Right lobe of liver (tissue), 6 donors: ENCODE data around the gene PPFIBP2. TPM values are rescaled to one million over a fixed set of nuclear protein-coding genes. Genes with fewer than 3 reads are reported as not detected.

Source experiments
- ATAC-seq, 4 donors: fragments of 200-7000 bp; cut with Tn5 transposase; one replicate each; pipeline ENCODE4 v1.9.1; 2020; ENCODE audit warnings: mild to moderate bottlenecking in 4 of 4, moderate library complexity in 4 of 4
- DNase-seq, 3 donors: peaks; one replicate each; pipeline ENCODE4 v3.0.0-alpha.2; 2020
- H3K27ac ChIP-seq, 3 donors: fragments of 200-600 bp; one replicate each; pipeline ENCODE4 v1.8.0; 2022
- H3K27me3 ChIP-seq, 2 donors: fragments of 200-600 bp; one replicate each; pipeline ENCODE4 v1.8.0; 2022
- H3K36me3 ChIP-seq, 4 donors: fragments of 200-600 bp; sonication (generic) in 1 of 4; one replicate each; pipeline versions ENCODE4 v1.5.1 to v1.8.0; 2017 to 2022; ENCODE audit warnings: control low read depth in 1 of 4
- H3K4me1 ChIP-seq, 4 donors: fragments of 200-600 bp; sonication (generic) in 1 of 4; one replicate each; pipeline versions ENCODE4 v1.5.1 to v1.8.0; 2017 to 2022; ENCODE audit warnings: control low read depth in 1 of 4
- H3K4me3 ChIP-seq, 3 donors: fragments of 200-600 bp; one replicate each; pipeline ENCODE4 v1.8.0; 2022
- H3K9me3 ChIP-seq, 4 donors: fragments of 200-600 bp; sonication (generic) in 1 of 4; one replicate each; pipeline versions ENCODE4 v1.5.1 to v1.8.0; 2017 to 2022; ENCODE audit warnings: control low read depth in 1 of 4
- POLR2A ChIP-seq: fragments of 450-650 bp; IDR thresholded peaks from one replicate; pipeline ENCODE4 v1.6.1; 2017; ENCODE audit warnings: antibody characterized with exemption, mild to moderate bottlenecking
- WGBS: methylation state at CpG from one replicate; pipeline ENCODE4 v1.1.6; 2018; ENCODE audit warnings: low coverage, low lambda C conversion rate; ENCODE audit not compliant: insufficient coverage; ENCODE audit errors: missing lambda C conversion rate; 5-methylcytosine and 5-hydroxymethylcytosine counted together
- intact Hi-C, 2 donors: fragments of 100-400 bp; cut with DNase I; formaldehyde crosslinking; loops; one replicate each; pipeline versions ENCODE4 v1.11.2 to v1.14.1; 2022
- total RNA-seq, 6 experiments: library from RNA; depleted of rRNA in 2 of 6; stranded (reverse); fragments of >200 nt in 2 of 6; fragmentation: NEBNext Ultra II Directional in 3 of 6; extraction: Animal tissue kit (Norgen Biotek cat#: 25700) in 3 of 6; gene quantifications; one replicate each; pipeline versions ENCODE4 v1.1.0 to v1.2.4, GENCODE V29; 2016 to 2023
- TF ChIP-seq, protein P1 (sequence below), 4 donors: fragments of 200-600 bp in 3 of 4; fragments of 450-650 bp in 1 of 4; IDR thresholded peaks; one replicate each; pipeline versions ENCODE4 v1.5.1 to v1.8.0; 2016 to 2022; ENCODE audit warnings: antibody characterized with exemption in 4 of 4, mild to moderate bottlenecking in 2 of 4
- donor health status: DM: no; HTN: yes; CAD: no.
- donor health status: DM: no; HTN: no; CAD: no.
- donor health status: DM: no; HTN: no; CAD: no.
- donor health status: DM: no; HTN: yes; CAD: no.
- donor health status: DM: no; HTN: yes; CAD: no.

PPFIBP2 gene
- total RNA-seq, 6 experiments from 2014 or later, result 25.5 to 69.3 (median 46.6) TPM

DNA sequence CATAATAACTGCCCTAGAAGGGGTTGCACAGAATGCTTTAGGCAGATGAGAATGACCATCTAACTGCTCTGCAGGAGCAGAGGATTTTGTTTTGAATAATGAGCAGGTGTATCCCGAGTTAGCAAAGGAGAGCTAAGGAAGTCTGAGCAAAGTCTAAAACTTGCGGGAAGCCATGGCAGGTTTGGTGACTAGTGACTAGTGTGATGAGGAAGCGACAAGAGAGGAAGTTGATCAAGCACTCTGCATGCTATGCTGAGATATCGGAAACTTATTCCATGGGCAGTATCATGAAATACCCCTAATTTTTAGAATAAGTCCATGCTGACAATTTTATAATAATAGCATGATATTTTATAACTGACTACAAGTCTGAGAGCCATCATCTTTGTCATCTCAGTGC is 15.6 kb upstream of the PPFIBP2 start:
- H3K4me1 ChIP-seq, result no peaks in the 10 kb centered on the region
- H3K4me3 ChIP-seq, result no peak overlapping the region
- WGBS, result 46% methylated on average over 4 of the region's 4 CpGs
- ATAC-seq (peak in 1 of 4 donors; percentile 50), DNase-seq (no peak)
- no peaks in the 10 kb centered on the region for H3K9me3 ChIP-seq
- no peaks in the 10 kb centered on the region for H3K27me3 ChIP-seq
- no peaks in the 10 kb centered on the region for H3K36me3 ChIP-seq
- no peak overlapping the region for H3K27ac ChIP-seq
- TF ChIP-seq, protein P1, sequence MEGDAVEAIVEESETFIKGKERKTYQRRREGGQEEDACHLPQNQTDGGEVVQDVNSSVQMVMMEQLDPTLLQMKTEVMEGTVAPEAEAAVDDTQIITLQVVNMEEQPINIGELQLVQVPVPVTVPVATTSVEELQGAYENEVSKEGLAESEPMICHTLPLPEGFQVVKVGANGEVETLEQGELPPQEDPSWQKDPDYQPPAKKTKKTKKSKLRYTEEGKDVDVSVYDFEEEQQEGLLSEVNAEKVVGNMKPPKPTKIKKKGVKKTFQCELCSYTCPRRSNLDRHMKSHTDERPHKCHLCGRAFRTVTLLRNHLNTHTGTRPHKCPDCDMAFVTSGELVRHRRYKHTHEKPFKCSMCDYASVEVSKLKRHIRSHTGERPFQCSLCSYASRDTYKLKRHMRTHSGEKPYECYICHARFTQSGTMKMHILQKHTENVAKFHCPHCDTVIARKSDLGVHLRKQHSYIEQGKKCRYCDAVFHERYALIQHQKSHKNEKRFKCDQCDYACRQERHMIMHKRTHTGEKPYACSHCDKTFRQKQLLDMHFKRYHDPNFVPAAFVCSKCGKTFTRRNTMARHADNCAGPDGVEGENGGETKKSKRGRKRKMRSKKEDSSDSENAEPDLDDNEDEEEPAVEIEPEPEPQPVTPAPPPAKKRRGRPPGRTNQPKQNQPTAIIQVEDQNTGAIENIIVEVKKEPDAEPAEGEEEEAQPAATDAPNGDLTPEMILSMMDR (IDR thresholded peaks at IDR 0.05), result no peak
- no peak for TF ChIP-seq POLR2A
- intact Hi-C loops, result no loop called here

- Histone ChIP-seq H3K4me3 (no peak overlapping the region), H3K4me1 (no peaks in the 10 kb centered on the region), H3K9me3 (no peaks in the 10 kb centered on the region), H3K36me3 (no peaks in the 10 kb centered on the region), H3K27me3 (no peaks in the 10 kb centered on the region), H3K27ac (no peak overlapping the region)
- ATAC-seq (no peak), DNase-seq (no peak)
- intact Hi-C loops, result no loop called here
- 83% methylated on average over 1 of the region's 1 CpG for WGBS
- TF ChIP-seq POLR2A, result no peak
These were observed 14.7 kb upstream of the PPFIBP2 start for GRCh38 chr11:7499081-7499480.

- Histone ChIP-seq H3K27me3 (no peaks in the 10 kb centered on the region), H3K27ac (no peak overlapping the region), H3K4me1 (no peaks in the 10 kb centered on the region), H3K9me3 (no peaks in the 10 kb centered on the region), H3K4me3 (no peak overlapping the region), H3K36me3 (no peaks in the 10 kb centered on the region)
- intact Hi-C loops, result no loop called here
- TF ChIP-seq, protein P1 (IDR thresholded peaks at IDR 0.05), result no peak
- DNase-seq, result no peak
- ATAC-seq, result no peak
- 86% methylated on average over 3 of the region's 3 CpGs for WGBS
These were observed 13.5 kb upstream of the PPFIBP2 start for GRCh38 chr11:7500251-7500650.

GRCh38 chr11:7501251-7501650 is 12.5 kb upstream of the PPFIBP2 start:
- H3K9me3 ChIP-seq, result no peaks in the 10 kb centered on the region
- WGBS, result 67% methylated on average over 2 of the region's 3 CpGs
- H3K4me1 ChIP-seq, result no peaks in the 10 kb centered on the region
- H3K36me3 ChIP-seq, result no peaks in the 10 kb centered on the region
- no peak for TF ChIP-seq POLR2A
- TF ChIP-seq, protein P1 (IDR thresholded peaks at IDR 0.05), result no peak
- H3K4me3 ChIP-seq, result no peak overlapping the region
- H3K27ac ChIP-seq, result no peak overlapping the region
- no peaks in the 10 kb centered on the region for H3K27me3 ChIP-seq
- intact Hi-C loops, result no loop called here
- no peak for DNase-seq
- ATAC-seq, result peak in 3 of 4 donors; percentile 7 to 44 (median 13)

GRCh38 chr11:7501894-7502293 is 11.9 kb upstream of the PPFIBP2 start:
- TF ChIP-seq, protein P1 (IDR thresholded peaks at IDR 0.05), result no peak
- no peak for TF ChIP-seq POLR2A
- no peak for DNase-seq
- Histone ChIP-seq H3K27ac (no peak overlapping the region), H3K4me3 (no peak overlapping the region), H3K9me3 (no peaks in the 10 kb centered on the region), H3K27me3 (no peaks in the 10 kb centered on the region), H3K36me3 (no peaks in the 10 kb centered on the region), H3K4me1 (no peaks in the 10 kb centered on the region)
- WGBS, result 76% methylated on average over 4 of the region's 4 CpGs
- ATAC-seq, result no peak
- intact Hi-C loops, result no loop called here
